A549 (cell line): ENCODE data around the gene TUBA1C. TPM values are rescaled to one million over a fixed set of nuclear protein-coding genes. Genes with fewer than 3 reads are reported as not detected.

Experiments
- ATAC-seq, 2 experiments: fragments of 200-7000 bp in 1 of 2; fragments of >200 bp in 1 of 2; cut with Nextera tagmentation in 1 of 2; cut with Tn5 transposase in 1 of 2; 3 replicates each; pipeline versions ENCODE4 v1.8.0 to v1.9.1; 2018 to 2020; ENCODE audit warnings: mild to moderate bottlenecking in 1 of 2, moderate library complexity in 1 of 2
- CTCF ChIA-PET: fragments of 300-600 bp; sonication (Branson Sonifier 250); formaldehyde crosslinking; extraction: SDS; loops from one replicate; lab custom pipeline; 2021; ENCODE audit warnings: antibody characterized with exemption, inconsistent platforms; lab: Yijun Ruan, JAX
- POLR2A ChIA-PET: fragments of 350-600 bp; formaldehyde crosslinking; extraction: SDS; loops from one replicate; lab custom pipeline; 2021; ENCODE audit warnings: antibody characterized with exemption, inconsistent platforms; lab: Yijun Ruan, JAX
- DNase-seq, 2 experiments: peaks; one replicate each; pipeline versions ENCODE4 v3.0.0 to v3.0.0-alpha.2; 2011 to 2016; ENCODE audit warnings: low read depth in 1 of 2, low spot score in 1 of 2
- FAIRE-seq: peaks from 2 replicates; lab custom pipeline; 2011; peaks lifted over from hg19 to GRCh38; lab: Jason Lieb, UNC
- H3K27ac ChIP-seq, 2 experiments: fragments of >200 bp; sonication (Bioruptor Twin); formaldehyde crosslinking; 3 replicates each; pipeline ENCODE4 v1.5.1; 2016 to 2017
- H3K4me1 ChIP-seq: fragments of >200 bp; sonication (Bioruptor Twin); formaldehyde crosslinking; 3 replicates; pipeline ENCODE4 v1.6.1; 2016
- H3K4me2 ChIP-seq: fragments of >200 bp; sonication (Bioruptor Twin); formaldehyde crosslinking; 3 replicates; pipeline ENCODE4 v1.6.1; 2016
- H3K4me3 ChIP-seq: fragments of >200 bp; sonication (Bioruptor Twin); formaldehyde crosslinking; 3 replicates; pipeline ENCODE4 v1.5.1; 2016
- H3K9me3 ChIP-seq: fragments of >200 bp; sonication (Bioruptor Twin); formaldehyde crosslinking; 3 replicates; pipeline ENCODE4 v1.6.1; 2016
- ATOH8 ChIP-seq: fragments of 250-450 bp; sonication (Bioruptor Pico); IDR thresholded peaks from 2 replicates; pipeline ENCODE4 v1.5.0; 2020; ENCODE audit warnings: low read depth, mild to moderate bottlenecking, moderate library complexity
- CTCF ChIP-seq: fragments of >200 bp; sonication (Bioruptor Twin); formaldehyde crosslinking; IDR thresholded peaks from 3 replicates; pipeline ENCODE4 v1.5.1; 2016
- E2F6 ChIP-seq: IDR thresholded peaks from 2 replicates; pipeline ENCODE4 v1.6.1; 2012; ENCODE audit warnings: low read depth, borderline replicate concordance
- HOXB13 ChIP-seq: fragments of 250-450 bp; sonication (Bioruptor Pico); IDR thresholded peaks from 2 replicates; pipeline ENCODE4 v1.5.0; 2020; ENCODE audit warnings: low read depth, mild to moderate bottlenecking, moderate library complexity
- KDM5A ChIP-seq: fragments of 200-600 bp; sonication (generic); IDR thresholded peaks from 2 replicates; pipeline ENCODE4 v1.6.1; 2016; ENCODE audit warnings: antibody characterized with exemption, mild to moderate bottlenecking
- NFE2L2 ChIP-seq: fragments of 150-350 bp; conservative IDR thresholded peaks from 2 replicates; pipeline ENCODE4 v1.6.1; 2014; ENCODE audit warnings: low read length
- RAD21 ChIP-seq, 2 experiments: fragments of >200 bp in 1 of 2; sonication (Bioruptor Twin) in 1 of 2; formaldehyde crosslinking in 1 of 2; IDR thresholded peaks in 1 of 2; conservative IDR thresholded peaks in 1 of 2; 2 replicates in 1 of 2; 3 replicates in 1 of 2; pipeline ENCODE4 v1.6.1; 2012 to 2018; ENCODE audit warnings: inconsistent platforms in 1 of 2
- REST ChIP-seq: fragments of 200-600 bp; sonication (generic); IDR thresholded peaks from 2 replicates; pipeline ENCODE4 v1.6.1; 2016; ENCODE audit warnings: antibody characterized with exemption, mild to moderate bottlenecking, moderate library complexity
- ZSCAN20 ChIP-seq: fragments of 250-450 bp; sonication (Bioruptor Pico); IDR thresholded peaks from 2 replicates; pipeline ENCODE4 v1.8.0; 2022; ENCODE audit warnings: mild to moderate bottlenecking, moderate library complexity
- WGBS: methylation state at CpG from one replicate; pipeline ENCODE4 v1.1.6; 2017; ENCODE audit errors: missing lambda C conversion rate; 5-methylcytosine and 5-hydroxymethylcytosine counted together
- polyA plus RNA-seq, 4 experiments: library from polyadenylated mRNA; depleted of rRNA in 3 of 4; stranded (reverse); fragments of >200 nt; fragmentation: RNase III in 1 of 4; extraction: RNeasy Plus Mini Kit Qiagen cat#74134 plus additional on column Dnase treatment in 1 of 4; gene quantifications; 2 replicates in 3 of 4; 3 replicates in 1 of 4; pipeline ENCODE4 v1.2.3, GENCODE V29; 2011 to 2017

Gene TUBA1C
- polyA plus RNA-seq, 2 of the 4 experiments (the other 2 are of a cell fraction) = 1,183 to 1,656 TPM

GRCh38 chr12:49283541-49284429 lies 18.9 kb downstream of the TUBA1C start:
- no peak overlapping the region for H3K4me3 ChIP-seq

More at GRCh38 chr12:49283541-49284429, 18.9 kb downstream of the TUBA1C start:
- TF ChIP-seq HOXB13 (CRISPR knock-in tag) (no peak), KDM5A (no peak), REST (no peak), CTCF (peak; percentile 13; the same call in 1 of the 3 replicates), NFE2L2 (no peak), ATOH8 (CRISPR knock-in tag) (no peak), E2F6 (no peak), RAD21 (conservative IDR thresholded peaks at IDR 0.05 in 1 of 2, IDR thresholded peaks at IDR 0.05 in 1 of 2) (peak in 1 of 2 experiments; percentile 13; a peak in 1 of 5 replicates), ZSCAN20 (no peak)
- no peak overlapping the region for H3K27ac ChIP-seq
- peak; percentile 80 to 92 for ATAC-seq
- no peaks in the 10 kb centered on the region for H3K9me3 ChIP-seq
- no peak overlapping the region for H3K4me2 ChIP-seq
- H3K4me1 ChIP-seq = 0 out of 3 replicates have a peak, but pooled peaks cover 9% of the 10 kb centered on the region
- ChIA-PET CTCF (interaction anchor here (0.5 to 15.8 kb wide), 11 partner anchors 10 to 112 kb away, joined by 3 to 164 read pairs (median 3); partner anchors contain the start of genes PRPH and TUBA1C), POLR2A (interaction anchor here (1.8 kb wide), 1 partner anchor 19 kb away, joined by 5 read pairs; the partner anchor contains the start of gene TUBA1C)
- WGBS = 56% methylated on average over 18 of the region's 25 CpGs
- FAIRE-seq = no peak
- DNase-seq = no peak
